ENCODE measurements around the gene DCP1B.

The DCP1B gene

DNA sequence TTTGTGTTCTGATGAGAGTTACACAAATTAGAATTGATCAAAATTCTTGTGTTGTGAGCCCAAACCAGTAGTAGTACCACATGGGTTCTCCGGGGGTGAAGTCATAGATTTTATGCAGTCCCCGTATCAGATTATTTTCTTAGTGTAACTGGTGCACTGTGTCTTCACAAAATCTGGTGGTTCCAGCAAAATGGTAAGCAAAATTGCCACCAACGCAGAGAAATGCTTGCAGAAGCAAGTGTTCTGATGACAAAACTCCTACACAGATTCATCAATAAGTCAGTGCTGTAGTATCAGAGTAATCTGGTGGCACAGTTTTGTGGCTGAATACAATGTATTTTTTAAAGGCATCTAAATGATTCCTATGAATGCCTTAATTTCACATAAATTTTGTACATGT lies 84.5 kb downstream of the DCP1B start:
- DNase-seq (ENCODE audit: low read depth in 3 of 3), result no peak

DNA sequence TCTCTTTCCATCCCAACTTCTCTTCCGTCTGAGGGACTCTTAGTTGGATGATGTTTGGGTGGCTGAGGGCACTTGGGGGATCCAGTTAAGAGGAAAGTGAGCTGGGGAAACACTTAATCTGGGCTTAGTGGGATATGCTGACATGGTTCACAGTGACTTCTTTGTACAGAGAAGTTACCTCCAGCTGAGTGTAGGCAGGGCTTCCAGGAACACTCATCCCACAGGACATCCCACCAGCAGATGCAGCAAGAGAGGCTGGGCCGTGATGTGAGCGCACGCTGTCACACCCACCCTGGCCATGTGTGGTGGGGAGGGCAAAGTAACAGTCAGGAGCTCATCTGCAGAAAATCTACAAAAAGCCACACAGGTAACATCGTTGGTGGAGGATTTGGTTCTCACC lies 85.0 kb downstream of the DCP1B start:
- no peak for DNase-seq (ENCODE audit: low read depth in 3 of 3)

DNA sequence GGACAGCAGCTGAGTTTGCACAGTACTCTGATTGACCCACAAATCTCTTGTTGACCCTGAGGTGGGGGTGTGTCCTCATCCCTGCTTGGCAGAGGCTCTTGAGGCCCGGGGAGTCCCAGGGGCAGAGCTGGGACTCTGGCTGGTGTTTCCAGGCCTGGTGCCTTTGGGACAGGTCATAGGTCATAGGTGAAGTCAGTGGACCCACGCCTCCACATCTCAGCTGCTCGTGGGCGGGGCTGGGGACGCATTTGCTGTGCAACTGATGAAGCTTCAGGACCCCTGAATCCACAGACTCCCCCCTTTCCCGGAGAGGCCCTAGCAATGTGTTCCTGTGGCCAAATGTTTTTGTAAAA lies 85.4 kb downstream of the DCP1B start:
- no peak for DNase-seq (ENCODE audit: low read depth in 3 of 3)

DNA sequence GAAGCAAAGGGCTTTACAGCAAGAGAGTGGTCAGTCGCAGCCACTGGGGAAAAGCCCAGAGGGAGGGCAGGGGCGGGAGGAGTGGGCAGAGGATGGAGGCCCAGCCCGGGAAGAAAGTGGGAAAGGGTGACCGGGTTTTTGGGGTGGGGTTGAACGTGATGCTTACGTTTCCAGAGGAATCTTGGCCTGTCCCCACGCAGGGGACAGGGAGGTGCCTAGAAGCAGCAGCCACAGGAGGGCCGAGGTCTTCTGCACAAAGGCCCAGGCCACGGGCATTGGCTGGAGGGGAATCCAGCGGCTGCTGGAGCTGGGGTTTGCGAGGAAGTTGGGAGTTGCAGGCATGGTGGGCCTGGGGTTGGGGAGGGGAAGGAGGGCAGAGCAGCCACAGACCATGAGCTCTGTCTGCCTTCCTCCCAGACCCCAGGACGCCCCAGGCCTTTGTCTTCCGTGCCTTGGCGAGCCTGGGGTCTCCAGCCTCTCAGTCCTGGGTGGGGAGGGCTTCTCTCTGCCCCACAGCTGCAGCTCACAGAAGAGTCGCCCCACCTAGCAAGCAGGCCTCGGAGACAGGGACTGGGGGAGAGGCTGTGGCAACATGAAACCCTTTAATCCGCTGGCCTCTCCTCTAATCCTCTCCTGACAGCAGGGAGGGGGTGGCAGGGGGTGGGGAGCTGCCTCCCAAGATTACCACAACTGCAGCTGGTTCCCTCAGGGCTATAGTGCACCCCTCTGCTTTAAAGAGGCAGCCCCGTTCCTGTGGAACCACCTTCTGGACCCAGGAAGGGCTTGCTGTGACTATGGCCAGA lies 86.0 kb downstream of the DCP1B start, which contains the start of gene CACNA2D4:
TSS of gene CACNA2D4 (minus strand) at position 572 of the 803 bp plus-strand sequence. CDS start at position 393, 179 bp downstream.
- DNase-seq (ENCODE audit: low read depth in 3 of 3), result no peak

DNA sequence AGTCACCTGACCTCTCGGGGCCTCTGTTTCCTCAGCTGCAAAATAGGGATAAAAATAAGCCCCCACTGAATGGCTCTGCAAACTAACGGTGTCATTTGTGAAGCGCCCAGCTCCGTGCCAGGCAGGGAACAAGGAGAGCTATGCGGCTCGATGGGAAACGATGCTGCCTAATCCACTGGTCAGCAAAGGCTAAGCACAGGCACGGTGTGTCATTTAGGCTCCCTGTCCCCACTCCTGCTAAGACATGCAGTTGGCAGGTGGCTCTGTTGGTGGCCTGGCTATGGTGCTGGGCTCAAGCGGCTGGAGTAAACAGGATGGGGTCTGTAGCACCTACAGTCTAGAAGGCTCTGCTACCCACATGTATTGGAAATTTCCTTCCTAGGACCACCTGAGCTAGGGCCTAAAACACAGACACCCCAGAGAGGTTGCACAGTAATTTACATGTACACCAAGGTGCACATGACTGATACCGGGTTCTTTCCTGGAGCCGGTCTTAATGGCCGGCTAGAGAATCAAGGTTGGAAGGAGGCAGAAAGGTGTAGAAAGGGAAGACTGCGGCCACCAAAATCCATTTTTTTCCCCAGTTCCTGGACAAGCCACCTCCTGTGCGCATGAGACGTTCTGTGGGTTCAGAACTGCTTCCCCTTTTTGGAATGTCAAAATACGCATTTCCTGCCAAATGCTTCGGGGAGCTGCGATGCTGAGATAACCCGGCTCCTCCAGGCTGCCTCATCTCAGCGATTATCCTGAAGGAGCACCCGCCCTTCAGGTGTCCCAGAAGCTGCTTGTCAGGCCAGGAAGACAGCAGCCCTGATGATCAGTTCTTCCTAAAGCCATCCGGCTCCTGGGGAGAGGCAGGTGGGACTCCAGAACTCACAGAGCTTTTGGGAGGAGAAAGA lies 86.8 kb downstream of the DCP1B start:
- no peak for DNase-seq (ENCODE audit: low read depth in 3 of 3)

DNA sequence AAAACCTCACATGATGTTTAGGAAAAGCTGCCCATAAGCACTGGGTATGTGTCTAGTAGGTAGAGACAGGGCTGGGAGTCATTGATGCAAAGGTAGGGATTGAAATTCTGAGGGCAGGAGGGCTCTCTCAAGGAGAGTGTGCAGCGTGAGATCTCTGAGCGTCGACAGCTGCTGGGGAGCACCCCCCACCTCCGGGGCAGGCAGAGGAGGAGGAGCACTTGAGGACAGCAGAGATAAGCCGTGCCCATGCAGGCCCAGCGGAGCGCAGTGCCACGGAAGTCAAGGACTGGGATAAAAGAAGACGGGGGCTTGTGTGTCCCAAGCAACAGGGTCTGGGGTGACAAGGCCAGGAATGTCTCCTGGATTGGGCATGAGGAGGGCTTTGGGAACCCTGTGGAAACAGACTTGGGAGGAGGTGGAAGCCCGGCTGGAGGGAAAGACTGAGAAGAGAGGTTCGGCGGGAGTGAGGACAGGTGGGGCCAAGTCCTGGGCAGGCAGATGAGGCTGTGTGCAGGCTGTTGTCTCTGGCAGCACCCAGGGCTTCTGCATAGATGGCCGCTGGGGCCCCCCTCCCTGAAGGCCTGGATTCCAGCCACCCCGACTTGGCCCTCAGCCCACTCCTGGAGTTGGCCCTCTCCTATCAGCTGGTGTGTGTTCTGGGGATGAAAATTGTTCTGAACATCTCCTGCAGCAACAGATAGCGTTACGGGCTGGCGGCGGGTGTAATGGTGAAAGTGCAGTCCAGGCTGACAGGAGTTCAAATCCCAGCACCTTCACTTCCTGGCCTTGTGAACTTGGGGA lies 87.7 kb downstream of the DCP1B start:
- no peak for DNase-seq (ENCODE audit: low read depth in 3 of 3)

DNA sequence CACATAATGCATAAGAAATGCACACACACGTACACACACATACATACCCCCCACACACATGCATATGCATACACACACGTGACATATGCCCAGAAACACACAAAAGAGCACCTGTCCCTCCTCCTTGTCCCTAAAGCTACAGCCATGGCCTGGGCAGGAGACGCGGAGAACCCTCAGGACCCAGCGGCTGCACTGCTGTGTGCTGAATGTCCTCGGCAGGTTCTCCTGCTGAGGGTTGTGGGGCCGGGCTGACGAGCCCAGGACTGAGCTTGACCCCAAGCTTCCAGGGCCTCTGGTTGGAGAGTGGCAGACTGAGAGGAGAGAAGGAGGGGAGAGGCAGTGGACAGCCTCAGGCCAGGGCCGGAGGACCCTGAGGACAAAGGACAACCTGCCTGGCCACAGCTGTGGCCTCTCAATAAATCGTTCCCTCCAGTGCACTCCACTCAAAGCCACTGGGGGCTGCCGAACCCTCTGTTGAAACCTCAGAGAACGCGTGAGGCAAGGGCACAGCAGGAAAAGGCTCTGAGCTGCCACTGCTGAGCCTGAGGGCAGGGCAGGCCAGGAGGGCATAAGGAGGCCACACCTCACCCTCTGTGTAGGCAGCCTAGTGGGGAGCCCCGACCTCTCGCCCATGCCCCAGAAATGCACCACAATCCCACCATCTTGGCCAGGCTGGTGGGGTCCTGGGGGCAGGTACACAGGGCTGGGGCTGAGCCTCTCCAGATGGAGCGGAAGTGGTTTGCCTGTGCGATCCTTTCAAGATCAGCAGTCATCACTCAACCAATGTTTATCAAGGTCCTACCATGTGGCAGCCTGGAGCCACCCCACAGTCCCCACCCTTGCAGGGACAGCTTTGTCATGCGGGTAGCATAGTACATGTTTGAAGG lies 88.9 kb downstream of the DCP1B start:
- DNase-seq (ENCODE audit: low read depth in 3 of 3), result no peak

DNA sequence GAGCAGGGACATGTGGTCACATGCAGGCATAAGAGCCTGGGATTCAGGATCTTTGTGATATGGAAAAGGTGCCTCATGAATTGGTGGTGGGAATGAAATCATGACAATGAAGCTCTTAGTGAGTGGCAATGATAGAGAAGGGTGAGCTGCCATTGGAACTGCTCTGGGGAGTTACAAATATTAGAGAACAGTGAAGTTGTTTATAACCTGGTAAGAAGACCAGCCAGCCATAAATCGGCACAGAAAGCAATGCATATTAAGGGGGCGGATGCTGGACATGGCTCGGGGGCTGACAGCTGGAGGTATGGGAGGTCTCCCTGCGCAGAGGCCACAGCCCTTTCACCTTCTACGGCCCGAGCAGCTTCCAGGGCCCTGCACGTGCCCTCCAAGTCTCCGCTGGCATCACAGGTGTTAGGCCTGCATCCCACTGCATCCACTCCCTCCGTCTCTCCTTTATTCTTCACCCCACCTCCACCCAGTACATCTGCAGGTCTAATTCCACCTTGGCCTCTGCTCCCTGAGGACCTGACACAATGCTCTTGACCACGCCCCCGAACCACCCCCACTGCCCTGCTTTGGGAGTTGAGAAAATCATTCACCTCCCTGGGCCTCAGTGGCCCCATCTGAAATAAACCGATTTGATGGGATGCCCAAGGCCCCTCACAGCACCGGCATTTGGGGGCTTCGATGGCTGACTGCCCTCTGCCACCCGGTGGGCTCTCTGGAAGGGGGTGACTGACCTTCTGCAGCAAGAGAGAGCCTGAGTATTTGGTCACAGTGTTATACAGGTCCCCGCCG lies 89.9 kb downstream of the DCP1B start:
- DNase-seq (ENCODE audit: low read depth in 3 of 3), result no peak

DNA sequence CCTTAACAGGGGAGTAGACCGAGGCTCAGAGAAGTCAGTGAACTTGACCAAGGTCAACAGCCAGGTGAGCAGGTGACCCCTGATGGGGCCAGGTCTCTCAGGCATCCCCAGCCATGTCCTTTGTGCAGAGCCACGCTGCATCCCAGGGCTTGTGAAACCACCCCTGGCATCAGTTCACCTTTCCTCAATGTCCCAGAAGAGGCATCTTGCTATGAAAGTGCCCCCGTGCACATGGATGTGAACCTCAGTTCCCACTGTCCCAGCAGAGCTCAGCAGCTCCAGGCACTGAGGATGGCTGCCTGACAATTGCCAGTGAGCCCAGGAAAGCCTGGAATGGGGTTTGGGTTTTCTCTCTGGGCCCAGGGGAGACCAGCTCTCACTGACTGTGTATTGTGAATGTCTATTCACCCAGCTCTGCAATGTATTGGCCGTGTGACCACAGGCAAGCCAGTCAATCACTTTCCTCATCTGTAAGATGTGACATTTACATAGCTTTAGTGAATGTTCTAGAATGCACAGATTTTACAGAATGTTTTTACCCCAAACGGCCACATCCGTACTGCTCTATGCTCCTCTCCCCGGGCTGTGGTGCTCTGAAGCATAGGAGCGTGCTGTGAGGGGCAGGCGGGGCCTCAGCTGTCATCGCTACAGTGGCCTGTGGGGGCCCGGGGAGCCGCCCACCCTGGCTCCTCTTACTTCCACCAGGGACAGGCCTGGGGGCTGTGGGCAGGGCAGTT lies 90.7 kb downstream of the DCP1B start:
- DNase-seq (ENCODE audit: low read depth in 3 of 3), result no peak

DNA sequence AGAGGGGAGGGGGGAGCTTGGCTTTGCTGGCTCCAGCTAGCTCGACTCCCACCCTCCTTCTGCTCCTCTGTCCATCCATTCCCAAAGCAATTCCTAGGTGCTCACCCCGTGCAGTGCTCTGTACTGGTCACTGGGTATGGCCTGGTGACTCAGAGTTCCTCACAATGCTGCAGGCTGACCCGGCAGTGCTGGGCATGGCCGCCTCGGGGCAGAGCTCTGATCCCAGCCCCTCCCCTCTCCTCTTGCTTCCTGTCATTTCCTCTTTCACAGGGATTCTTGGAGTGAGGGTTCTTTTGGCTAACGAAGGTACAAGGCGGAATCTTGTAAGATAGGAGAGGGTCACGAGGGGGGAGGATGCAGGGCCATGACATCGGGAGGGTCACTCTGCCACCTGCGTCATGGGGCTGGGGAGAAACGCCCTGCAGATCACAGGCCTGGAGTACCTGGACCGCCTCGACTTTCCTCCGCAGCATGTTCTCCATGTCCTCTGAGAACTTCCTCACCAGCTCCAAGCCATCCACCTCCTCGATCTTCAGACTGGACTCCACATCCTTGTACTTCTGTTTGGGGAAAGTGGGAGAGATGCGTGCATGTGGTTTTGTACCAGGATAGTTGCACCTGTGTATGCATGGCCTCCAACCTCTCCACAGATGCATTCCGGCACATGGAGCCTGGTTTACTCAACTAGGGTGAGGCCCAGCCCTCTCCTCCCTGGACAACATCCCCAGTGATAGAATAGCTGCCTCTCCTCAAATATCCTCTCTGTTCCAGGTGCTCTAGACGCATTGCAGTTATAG lies 91.5 kb downstream of the DCP1B start:
- no peak for DNase-seq (ENCODE audit: low read depth in 3 of 3)

DNA sequence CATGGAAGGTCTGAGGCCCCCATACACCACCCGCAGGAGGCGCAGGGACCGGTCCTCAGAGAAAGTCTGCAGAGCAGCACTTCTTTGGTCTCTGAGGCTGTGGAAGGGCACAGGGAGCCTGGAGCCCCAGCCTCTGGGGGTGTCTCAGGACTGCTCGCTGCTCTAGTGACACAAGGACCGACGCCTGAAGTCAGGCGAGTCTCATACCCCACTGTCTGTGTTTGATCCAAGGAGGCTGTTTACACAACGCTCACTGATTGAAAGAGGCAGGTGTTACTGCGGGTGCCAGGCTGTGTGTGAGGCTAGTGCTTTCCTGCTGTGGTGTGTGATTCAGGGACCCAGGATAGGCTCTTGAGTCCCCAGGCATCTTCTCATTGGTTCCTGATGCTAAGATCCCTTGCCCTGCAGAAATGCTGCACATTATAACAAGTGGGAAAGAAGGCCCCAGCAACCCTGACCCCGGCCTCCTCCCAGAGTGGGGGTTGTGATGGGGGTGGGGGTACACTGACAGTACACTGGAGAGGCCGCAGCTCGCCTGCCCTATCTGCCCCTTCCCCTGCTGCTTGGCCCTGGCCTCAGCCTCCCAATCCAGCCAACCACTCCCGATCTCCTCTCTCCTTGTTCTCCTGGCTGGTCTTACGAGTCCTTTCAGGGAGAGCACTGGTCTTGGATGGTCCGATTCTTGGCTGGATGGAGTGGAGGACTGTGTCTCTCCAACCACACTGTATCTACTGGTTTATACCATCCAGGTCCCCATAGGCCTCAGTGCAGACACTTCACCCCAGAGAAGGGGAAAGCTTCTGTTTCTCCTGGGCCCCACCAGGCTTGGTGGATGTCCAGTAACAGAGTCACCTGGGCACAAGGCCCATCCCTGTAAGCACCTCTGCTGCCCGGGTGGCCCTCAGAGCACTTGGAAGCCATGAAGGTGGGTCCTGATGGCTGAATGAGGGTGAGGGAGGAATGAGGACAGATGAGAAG lies 92.4 kb downstream of the DCP1B start:
- DNase-seq (ENCODE audit: low read depth in 3 of 3), result no peak

DNA sequence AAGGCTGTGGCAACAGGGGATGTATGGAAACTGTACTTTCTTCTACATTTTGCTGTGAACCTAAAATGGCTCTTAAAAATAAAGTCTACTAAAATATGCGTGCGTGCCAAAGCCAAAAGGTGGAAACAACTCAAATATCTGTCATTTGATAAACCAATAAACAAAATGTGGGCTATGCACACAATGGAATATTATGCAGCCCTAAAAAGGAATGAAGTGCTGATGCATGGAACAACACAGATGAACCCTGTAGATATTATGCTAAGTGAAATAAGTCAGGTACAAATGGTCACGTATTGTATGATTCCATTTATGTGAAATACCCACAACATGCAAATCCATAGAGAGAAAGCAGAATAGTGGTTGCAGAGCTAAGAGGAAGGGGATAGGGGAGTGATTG lies 93.8 kb downstream of the DCP1B start:
- no peak for DNase-seq (ENCODE audit: low read depth in 3 of 3)

DNA sequence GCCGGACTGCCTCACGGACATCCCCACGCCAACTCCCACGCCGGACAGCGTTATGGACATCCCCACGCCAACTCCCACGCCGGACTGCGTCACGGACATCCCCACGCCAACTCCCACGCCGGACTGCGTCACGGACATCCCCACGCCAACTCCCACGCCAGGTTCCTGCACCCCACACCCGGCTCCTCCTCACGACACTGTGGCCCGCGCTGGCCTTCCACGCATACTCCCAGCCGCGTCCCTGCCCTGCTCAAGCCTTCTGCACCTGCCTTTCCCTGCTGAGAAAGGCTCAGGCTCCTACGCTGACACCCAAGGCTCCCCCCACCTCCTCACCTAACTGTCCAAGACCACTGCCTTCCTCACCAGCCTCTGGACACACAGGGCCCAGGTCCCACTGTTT lies 95.5 kb downstream of the DCP1B start:
- DNase-seq (ENCODE audit: low read depth in 3 of 3), result no peak

DNA sequence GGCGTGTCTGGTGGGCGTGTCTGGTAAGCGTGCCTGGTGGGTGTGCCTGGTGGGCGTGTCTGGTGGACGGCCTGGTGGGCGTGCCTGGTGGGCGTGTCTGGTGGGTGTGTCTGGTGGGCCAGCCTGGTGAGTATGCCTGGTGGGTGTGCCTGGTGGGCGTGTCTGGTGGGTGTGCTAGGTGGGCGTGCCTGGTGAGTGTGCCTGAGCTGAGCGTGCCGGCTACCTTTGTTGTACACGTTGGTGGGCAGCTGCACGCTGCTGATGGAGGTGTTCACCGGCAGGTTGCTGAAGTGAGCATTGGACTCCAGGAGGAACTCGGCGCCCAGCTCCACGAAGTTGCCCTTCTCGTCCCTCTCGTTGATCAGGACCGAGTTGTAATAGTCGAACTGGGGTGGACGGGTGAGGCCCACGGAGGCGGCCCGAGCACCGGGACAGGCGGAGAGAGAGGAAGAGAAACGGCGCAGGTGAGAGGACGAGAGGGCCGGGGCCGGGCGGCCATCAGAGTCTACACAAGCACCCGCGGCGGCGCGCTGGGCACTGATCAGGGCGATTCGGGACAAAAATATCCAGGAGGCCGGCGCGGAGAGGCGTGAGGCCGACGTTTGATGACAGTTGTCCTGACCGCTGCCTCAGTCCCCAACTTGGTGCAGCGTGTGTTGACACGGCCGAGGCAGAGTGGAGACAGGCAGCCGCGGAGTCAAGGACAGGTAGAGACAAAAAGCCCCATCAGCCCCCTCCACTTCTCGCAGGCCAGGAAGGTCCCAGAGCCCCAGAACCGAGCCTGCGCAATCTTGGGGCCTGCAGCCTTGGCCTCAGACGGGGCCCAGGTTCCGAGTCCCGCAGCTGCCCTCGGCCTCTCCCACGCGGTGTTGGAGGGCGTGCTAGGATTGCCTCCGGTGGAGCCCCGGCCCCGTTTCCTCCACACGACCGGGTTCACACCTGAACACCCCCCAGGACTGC lies 96.3 kb downstream of the DCP1B start:
- peak in 1 of 3 experiments; percentile 22 for DNase-seq (ENCODE audit: low read depth in 3 of 3)

DNA sequence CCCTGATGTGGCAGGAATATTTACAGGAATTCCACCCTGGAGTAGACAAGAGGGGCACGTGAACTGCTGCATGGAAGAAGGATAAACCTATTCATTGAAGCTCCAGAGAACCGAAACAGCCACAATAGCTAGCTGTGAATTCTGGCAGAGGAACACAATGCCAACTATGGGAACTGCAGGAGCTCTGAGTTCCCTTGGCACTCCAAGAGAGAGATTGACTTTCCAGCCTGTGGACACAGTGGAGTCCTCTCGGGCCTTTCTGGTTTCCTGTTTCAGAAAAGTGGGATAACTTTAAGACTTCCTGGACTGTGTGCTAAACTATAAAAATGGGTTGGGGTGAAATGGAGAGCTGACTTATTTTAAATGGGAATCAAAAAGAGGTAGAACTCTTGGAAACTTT lies 97.7 kb downstream of the DCP1B start:
- DNase-seq (ENCODE audit: low read depth in 3 of 3), result no peak

DNA sequence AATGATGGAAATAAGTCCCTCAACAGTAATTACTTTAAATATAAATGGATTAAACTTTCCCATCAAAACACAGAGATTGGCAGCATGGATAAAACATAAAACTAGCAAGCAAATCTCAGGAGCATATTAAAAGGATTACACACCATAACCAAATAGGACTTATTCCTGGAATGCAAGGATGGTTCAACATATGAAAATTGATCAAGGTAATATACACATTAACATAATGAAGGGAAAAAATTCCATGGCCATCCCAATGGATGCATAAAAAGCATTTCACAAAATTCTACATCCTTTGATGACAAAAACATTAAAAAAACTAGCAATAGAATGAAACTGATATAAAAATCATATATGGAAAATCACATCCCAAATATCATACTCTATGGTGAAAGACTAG lies 99.4 kb downstream of the DCP1B start:
- DNase-seq (ENCODE audit: low read depth in 3 of 3), result no peak

Measured in stimulated activated CD4-positive, alpha-beta T cell treated with anti-CD3 and anti-CD28 coated beads, TNF-alpha, amount 100 ng/mL, for 4 hours (primary cell).